Testis (tissue), 3 donors: Measurements from ENCODE around the gene TBC1D22A. TPM values are rescaled to one million over a fixed set of nuclear protein-coding genes. Genes with fewer than 3 reads are reported as not detected.

Source experiments
- DNase-seq: peaks from one replicate; pipeline ENCODE4 v3.0.0-alpha.2; 2019
- H3K27ac ChIP-seq, 2 donors: fragments of 200-600 bp; sonication (generic); one replicate each; pipeline ENCODE4 v1.5.1; 2019
- H3K27me3 ChIP-seq: fragments of 200-600 bp; sonication (generic); one replicate; pipeline ENCODE4 v1.5.1; 2019
- H3K36me3 ChIP-seq: fragments of 200-600 bp; sonication (generic); one replicate; pipeline ENCODE4 v1.5.1; 2017; ENCODE audit warnings: low read depth; ENCODE audit errors: missing control alignments
- H3K4me1 ChIP-seq: fragments of 200-600 bp; sonication (generic); one replicate; pipeline ENCODE4 v1.5.1; 2019
- H3K4me3 ChIP-seq, 2 donors: fragments of 200-600 bp; sonication (generic); one replicate each; pipeline ENCODE4 v1.5.1; 2017 to 2019
- H3K9me3 ChIP-seq: fragments of 200-600 bp; sonication (generic); one replicate; pipeline ENCODE4 v1.5.1; 2017
- CTCF ChIP-seq, 3 experiments: fragments of 450-650 bp in 2 of 3; fragments of 200-600 bp in 1 of 3; sonication (generic) in 1 of 3; IDR thresholded peaks; one replicate each; pipeline ENCODE4 v1.5.1; 2016 to 2019; ENCODE audit warnings: antibody characterized with exemption in 3 of 3, mild to moderate bottlenecking in 2 of 3, moderate library complexity in 1 of 3
- POLR2A ChIP-seq: fragments of 450-650 bp; IDR thresholded peaks from one replicate; pipeline ENCODE4 v1.6.1; 2017; ENCODE audit warnings: antibody characterized with exemption, mild to moderate bottlenecking, moderate library complexity
- WGBS, 2 donors: methylation state at CpG; one replicate each; pipeline ENCODE4 v1.1.5; 2018; 5-methylcytosine and 5-hydroxymethylcytosine counted together
- intact Hi-C: fragments of 100-400 bp; cut with DNase I; formaldehyde crosslinking; loops from one replicate; pipeline ENCODE4 v1.15.1; 2023; ENCODE audit warnings: low total_unique reads
- polyA plus RNA-seq: library from polyadenylated mRNA; stranded (reverse); fragments of 350-450 nt; fragmentation: Illumina TruSeq; extraction: RNeasy Lipid Tissue Mini Kit (QIAGEN cat#74804); gene quantifications from one replicate; pipeline ENCODE4 v1.2.3, GENCODE V29; 2014; ENCODE audit warnings: low read depth, low replicate concordance; ENCODE audit not compliant: insufficient read depth
- total RNA-seq, 2 donors: library from RNA; depleted of rRNA; stranded (reverse); fragments of >200 nt; gene quantifications; one replicate each; pipeline ENCODE4 v1.2.3, GENCODE V29; 2016

The TBC1D22A gene
- total and polyA plus RNA-seq, 3 donors from 2014 or later: 16.6 to 32.8 (median 28.5) TPM

GRCh38 chr22:46844606-46845210, 82.3 kb downstream of the TBC1D22A start:
- no peaks in the 10 kb centered on the region for H3K9me3 ChIP-seq
- H3K36me3 ChIP-seq: no peaks in the 10 kb centered on the region
- 70 to 72% methylated on average over 7 to 11 of the region's 11 CpGs for WGBS, 2 donors
- intact Hi-C loops: no loop called here
- H3K27me3 ChIP-seq: no peaks in the 10 kb centered on the region
- TF ChIP-seq POLR2A (no peak), CTCF (IDR thresholded peaks at IDR 0.05) (no peak)
- H3K4me1 ChIP-seq: peaks cover 2% of the 10 kb centered on the region
- no peak overlapping the region for H3K4me3 ChIP-seq
- H3K27ac ChIP-seq: peak overlapping the region; percentile 57 to 63
- DNase-seq: no peak

GRCh38 chr22:46845296-46846149, 83.1 kb downstream of the TBC1D22A start:
- TF ChIP-seq POLR2A (no peak), CTCF (IDR thresholded peaks at IDR 0.05) (peak; percentile 43 to 66 (median 57))
- WGBS, 2 donors: 32 to 51% methylated on average over 17 of the region's 17 CpGs
- DNase-seq: no peak
- no peaks in the 10 kb centered on the region for H3K36me3 ChIP-seq
- no peaks in the 10 kb centered on the region for H3K9me3 ChIP-seq
- no peaks in the 10 kb centered on the region for H3K27me3 ChIP-seq
- intact Hi-C loops: no loop called here
- H3K27ac ChIP-seq: peak overlapping the region; percentile 57 to 63
- no peak overlapping the region for H3K4me3 ChIP-seq
- peaks cover 2% of the 10 kb centered on the region for H3K4me1 ChIP-seq

GRCh38 chr22:46846150-46846831, 83.8 kb downstream of the TBC1D22A start:
- WGBS, 2 donors: 91 to 92% methylated on average over 16 to 17 of the region's 17 CpGs
- Histone ChIP-seq H3K9me3 (no peaks in the 10 kb centered on the region), H3K4me1 (peaks cover 2% of the 10 kb centered on the region), H3K36me3 (no peaks in the 10 kb centered on the region), H3K4me3 (no peak overlapping the region), H3K27ac (no peak overlapping the region), H3K27me3 (no peaks in the 10 kb centered on the region)
- TF ChIP-seq CTCF (IDR thresholded peaks at IDR 0.05) (no peak), POLR2A (no peak)
- intact Hi-C loops: no loop called here
- DNase-seq: no peak

GRCh38 chr22:46846832-46847355, 84.4 kb downstream of the TBC1D22A start:
- no peak overlapping the region for H3K4me3 ChIP-seq
- no peak for DNase-seq
- H3K4me1 ChIP-seq: peaks cover 2% of the 10 kb centered on the region
- no peaks in the 10 kb centered on the region for H3K9me3 ChIP-seq
- H3K27ac ChIP-seq: no peak overlapping the region
- intact Hi-C loops: no loop called here
- no peaks in the 10 kb centered on the region for H3K36me3 ChIP-seq
- 92 to 96% methylated on average over 12 of the region's 12 CpGs for WGBS, 2 donors
- TF ChIP-seq POLR2A: no peak
- TF ChIP-seq CTCF (IDR thresholded peaks at IDR 0.05): no peak
- no peaks in the 10 kb centered on the region for H3K27me3 ChIP-seq
